ENCODE measurements around the gene ACVR2A.
A peak's percentile ranks its signal among the peaks of the same experiment; 100 is the strongest.

The ACVR2A gene

GRCh38 chr2:147851244-147851930 is 6.6 kb downstream of the ACVR2A start:
- H3K4me3 ChIP-seq (ENCODE audit: low read length): no peak overlapping the region
- DNase-seq (ENCODE audit: low read depth, low spot score): no peak

GRCh38 chr2:147854557-147855134 is 9.8 kb downstream of the ACVR2A start:
- H3K4me3 ChIP-seq (ENCODE audit: low read length): no peak overlapping the region
- DNase-seq (ENCODE audit: low read depth, low spot score): no peak

GRCh38 chr2:147855316-147855715 is 10.5 kb downstream of the ACVR2A start:
- DNase-seq (ENCODE audit: low read depth, low spot score): no peak
- no peak overlapping the region for H3K4me3 ChIP-seq (ENCODE audit: low read length)

- DNase-seq (ENCODE audit: low read depth, low spot score): no peak
Measured at GRCh38 chr2:147855977-147856376, 11.1 kb downstream of the ACVR2A start.

GRCh38 chr2:147860009-147860408 is 15.2 kb downstream of the ACVR2A start:
- no peak overlapping the region for H3K4me3 ChIP-seq (ENCODE audit: low read length)
- no peak for DNase-seq (ENCODE audit: low read depth, low spot score)

More at GRCh38 chr2:147855977-147856376, 11.1 kb downstream of the ACVR2A start:
- H3K4me3 ChIP-seq (ENCODE audit: low read length): no peak overlapping the region

- DNase-seq (ENCODE audit: low read depth, low spot score): no peak
- H3K4me3 ChIP-seq (ENCODE audit: low read length): no peak overlapping the region
Measured at GRCh38 chr2:147862859-147863516, 18.2 kb downstream of the ACVR2A start.

GRCh38 chr2:147863835-147864234 is 19.0 kb downstream of the ACVR2A start:
- H3K4me3 ChIP-seq (ENCODE audit: low read length): no peak overlapping the region
- DNase-seq (ENCODE audit: low read depth, low spot score): no peak

- H3K4me3 ChIP-seq (ENCODE audit: low read length): no peak overlapping the region
- no peak for DNase-seq (ENCODE audit: low read depth, low spot score)
Measured at GRCh38 chr2:147865560-147865959, 20.7 kb downstream of the ACVR2A start.

- no peak for DNase-seq (ENCODE audit: low read depth, low spot score)
- H3K4me3 ChIP-seq (ENCODE audit: low read length): no peak overlapping the region
Measured at GRCh38 chr2:147867050-147867449, 22.2 kb downstream of the ACVR2A start.

- DNase-seq (ENCODE audit: low read depth, low spot score): no peak
- H3K4me3 ChIP-seq (ENCODE audit: low read length): no peak overlapping the region
Measured at GRCh38 chr2:147869934-147870333, 25.1 kb downstream of the ACVR2A start.

- DNase-seq (ENCODE audit: low read depth, low spot score): no peak
- no peak overlapping the region for H3K4me3 ChIP-seq (ENCODE audit: low read length)
Measured at GRCh38 chr2:147872967-147873366, 28.1 kb downstream of the ACVR2A start.

- no peak overlapping the region for H3K4me3 ChIP-seq (ENCODE audit: low read length)
- DNase-seq (ENCODE audit: low read depth, low spot score): no peak
Measured at GRCh38 chr2:147873859-147874483, 29.1 kb downstream of the ACVR2A start.

- DNase-seq (ENCODE audit: low read depth, low spot score): no peak
- no peak overlapping the region for H3K4me3 ChIP-seq (ENCODE audit: low read length)
Measured at GRCh38 chr2:147879846-147880245, 35.0 kb downstream of the ACVR2A start.

GRCh38 chr2:147882631-147883030 is 37.8 kb downstream of the ACVR2A start:
- no peak for DNase-seq (ENCODE audit: low read depth, low spot score)
- H3K4me3 ChIP-seq (ENCODE audit: low read length): no peak overlapping the region

GRCh38 chr2:147884830-147885229 is 40.0 kb downstream of the ACVR2A start:
- no peak for DNase-seq (ENCODE audit: low read depth, low spot score)
- H3K4me3 ChIP-seq (ENCODE audit: low read length): no peak overlapping the region

GRCh38 chr2:147886136-147886535 is 41.3 kb downstream of the ACVR2A start:
- no peak for DNase-seq (ENCODE audit: low read depth, low spot score)
- no peak overlapping the region for H3K4me3 ChIP-seq (ENCODE audit: low read length)

- H3K4me3 ChIP-seq (ENCODE audit: low read length): no peak overlapping the region
- DNase-seq (ENCODE audit: low read depth, low spot score): no peak
Measured at GRCh38 chr2:147888680-147889079, 43.9 kb downstream of the ACVR2A start.

GRCh38 chr2:147904051-147904450 is 59.2 kb downstream of the ACVR2A start:
- no peak overlapping the region for H3K4me3 ChIP-seq (ENCODE audit: low read length)
- DNase-seq (ENCODE audit: low read depth, low spot score): no peak

- H3K4me3 ChIP-seq (ENCODE audit: low read length): no peak overlapping the region
- no peak for DNase-seq (ENCODE audit: low read depth, low spot score)
Measured at GRCh38 chr2:147909178-147909577, 64.3 kb downstream of the ACVR2A start.

- H3K4me3 ChIP-seq (ENCODE audit: low read length): no peak overlapping the region
- peak; percentile 56 for DNase-seq (ENCODE audit: low read depth, low spot score)
Measured at GRCh38 chr2:147910990-147911473, 66.2 kb downstream of the ACVR2A start.
